ENCODE data around the gene FLT1.

- TF ChIP-seq CTCF (IDR thresholded peaks at IDR 0.05; ENCODE audit: low read depth, low read length, poor library complexity, severe bottlenecking), result no peak
- TF ChIP-seq EZH2phosphoT487 (IDR thresholded peaks at IDR 0.05; ENCODE audit: borderline replicate concordance, low read length), result no peak
These were observed 3.7 kb upstream of the FLT1 start for GRCh38 chr13:28498481-28499115.

Data from DOHH2 (cell line).